Inflammatory macrophage (primary cell): ENCODE results near the gene POLD2.

Source experiments
- DNase-seq, 2 donors: peaks; one replicate each; pipeline ENCODE4 v3.0.0-alpha.2; 2020 to 2022

Gene POLD2

GRCh38 chr7:44152971-44153947, 29.9 kb upstream of the POLD2 start:
- DNase-seq: no peak

DNA sequence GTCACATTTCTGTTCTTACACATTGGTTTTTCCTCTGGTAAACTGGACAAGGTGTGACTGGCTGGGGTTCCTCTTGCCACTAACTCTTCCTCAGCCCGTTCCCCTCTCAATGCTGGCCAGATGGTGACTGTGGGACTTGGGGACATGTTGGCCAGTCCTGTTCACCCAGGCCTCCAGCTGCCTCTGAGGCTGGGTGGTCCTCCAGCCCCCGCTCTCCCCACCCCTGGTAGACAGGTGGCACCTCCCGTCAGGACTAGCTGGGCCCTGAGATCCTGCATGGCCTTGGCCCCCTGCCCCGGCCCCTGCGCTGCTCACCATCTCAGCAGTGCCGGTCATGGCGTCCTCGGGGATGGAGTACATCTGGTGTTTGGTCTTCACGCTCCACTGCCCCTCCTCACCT, 28.6 kb upstream of the POLD2 start:
- DNase-seq: no peak

DNA sequence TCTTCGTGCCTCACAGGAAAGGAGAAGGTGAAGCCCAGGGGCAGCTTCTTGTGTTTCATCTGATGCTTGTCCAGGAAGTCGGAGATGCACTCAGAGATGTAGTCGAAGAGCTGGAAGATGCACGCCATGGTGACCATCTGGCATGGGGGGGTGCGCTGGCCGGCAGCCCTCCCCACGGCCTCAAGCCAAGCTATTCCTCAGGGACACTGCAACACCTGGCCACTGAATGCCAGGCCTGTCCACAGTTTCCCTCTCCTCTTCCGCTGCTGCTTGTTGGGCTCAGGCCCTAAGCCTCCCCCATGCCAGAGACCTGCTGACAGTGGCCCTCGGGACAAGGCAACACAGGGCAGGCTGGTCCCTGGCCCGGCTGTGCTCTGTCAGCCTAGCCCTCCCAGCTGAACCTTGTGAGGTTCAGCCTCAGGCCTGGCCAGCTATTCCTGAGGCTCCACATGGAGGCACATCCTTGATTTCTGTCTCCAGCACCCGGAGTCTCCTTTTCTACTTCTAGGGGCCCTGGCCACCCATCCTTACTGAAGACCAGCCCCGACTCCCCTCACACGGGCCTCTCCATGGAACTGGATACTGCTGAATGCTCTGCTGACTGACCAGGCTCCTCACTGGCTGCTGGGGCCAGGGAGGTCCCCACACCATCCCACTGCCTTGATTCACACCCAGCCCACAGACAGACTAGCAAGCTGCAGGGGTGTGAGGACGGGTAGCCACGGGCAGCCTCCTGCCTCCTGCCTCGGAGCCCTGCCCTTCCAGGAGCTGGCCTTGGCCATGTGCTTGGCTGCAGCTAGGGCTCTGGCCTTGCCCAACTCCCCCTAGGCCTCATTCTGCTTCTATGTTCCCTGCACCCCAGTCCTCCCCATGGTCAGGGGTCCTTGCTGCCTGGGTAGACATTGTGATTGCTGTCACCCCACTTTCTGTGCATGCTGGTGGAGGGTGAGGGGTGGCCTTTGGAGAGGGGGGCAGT, 27.9 kb upstream of the POLD2 start:
- no peak for DNase-seq

DNA sequence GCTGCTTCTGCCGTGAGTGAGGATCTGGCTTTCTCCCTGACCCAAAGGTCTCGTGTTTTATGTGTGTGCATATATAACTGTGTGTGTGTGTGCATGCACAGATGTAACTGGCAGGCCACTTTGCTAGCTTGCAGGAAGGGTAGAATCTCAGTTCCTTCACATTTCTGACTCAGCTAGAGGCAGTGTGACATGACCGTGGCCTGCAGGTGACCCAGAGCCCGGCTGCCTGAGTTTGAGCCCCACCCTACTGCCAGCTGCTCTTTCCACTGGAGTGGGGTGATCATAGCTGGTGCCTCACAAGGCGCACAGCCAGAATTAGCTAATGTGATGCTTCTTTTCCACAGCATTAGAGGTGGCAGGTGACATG, 27.1 kb upstream of the POLD2 start:
- no peak for DNase-seq

DNA sequence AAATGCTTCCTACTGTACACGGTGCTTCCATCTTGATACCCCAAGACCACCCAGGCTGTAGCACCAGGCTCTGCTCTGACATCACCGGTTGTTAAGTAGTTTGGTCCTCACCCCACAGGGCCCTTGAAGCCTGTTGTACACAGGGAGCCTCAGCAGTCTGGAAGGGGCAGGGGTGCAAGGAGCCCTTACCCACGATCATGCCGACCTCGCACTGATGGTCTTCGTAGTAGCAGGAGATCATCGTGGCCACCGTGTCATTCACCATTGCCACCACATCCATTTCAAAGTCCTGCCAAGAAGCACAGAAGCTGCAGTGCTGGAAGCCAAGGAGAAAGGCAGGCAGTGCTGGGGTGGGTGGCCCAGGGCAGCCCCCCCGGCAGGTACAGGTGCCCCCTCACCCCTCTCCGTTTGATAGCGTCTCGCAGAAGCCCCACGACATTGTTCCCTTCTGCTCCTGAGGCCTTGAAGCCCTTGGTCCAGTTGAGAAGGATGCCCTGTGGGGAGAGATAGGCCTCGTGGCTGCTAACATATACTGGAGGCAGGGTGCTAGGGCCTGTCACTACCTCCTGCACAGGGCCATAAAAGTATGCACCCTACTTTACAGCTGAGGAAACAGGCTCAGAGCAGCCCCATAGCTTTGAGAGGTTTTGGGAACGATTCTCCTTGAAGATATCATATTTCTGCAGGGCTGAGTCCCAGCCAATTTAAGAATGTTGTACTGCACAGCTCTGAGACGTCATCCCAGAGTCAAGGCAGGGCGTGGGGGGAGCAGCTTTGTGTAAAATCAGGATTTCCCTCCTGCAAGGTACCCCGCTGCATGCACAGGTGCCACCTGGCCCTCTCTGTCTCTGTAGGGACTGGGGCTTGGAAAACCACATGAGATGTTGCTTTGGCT, 26.5 kb upstream of the POLD2 start:
- no peak for DNase-seq

GRCh38 chr7:44148961-44149536, 25.7 kb upstream of the POLD2 start:
- no peak for DNase-seq

DNA sequence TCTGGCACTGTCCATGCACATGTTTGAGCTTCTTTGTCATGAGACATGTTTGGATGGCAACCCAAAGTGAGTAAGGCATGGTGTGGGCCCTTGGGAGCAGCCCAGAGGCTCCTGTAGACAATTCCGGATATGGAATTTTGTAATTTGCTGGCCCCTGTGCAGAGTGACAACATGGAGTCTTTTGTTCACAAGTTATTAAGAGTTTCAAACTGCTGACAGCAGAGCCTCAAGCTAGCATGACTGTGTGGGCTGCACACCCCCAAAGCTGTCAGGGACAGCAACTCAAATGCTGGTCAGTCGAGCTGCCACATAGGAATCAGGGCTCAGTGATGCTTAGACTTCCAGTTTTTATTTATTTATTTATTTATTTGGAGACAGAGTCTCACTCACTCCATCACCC, 24.8 kb upstream of the POLD2 start:
- DNase-seq: no peak

GRCh38 chr7:44147026-44147991, 24.0 kb upstream of the POLD2 start:
- no peak for DNase-seq

DNA sequence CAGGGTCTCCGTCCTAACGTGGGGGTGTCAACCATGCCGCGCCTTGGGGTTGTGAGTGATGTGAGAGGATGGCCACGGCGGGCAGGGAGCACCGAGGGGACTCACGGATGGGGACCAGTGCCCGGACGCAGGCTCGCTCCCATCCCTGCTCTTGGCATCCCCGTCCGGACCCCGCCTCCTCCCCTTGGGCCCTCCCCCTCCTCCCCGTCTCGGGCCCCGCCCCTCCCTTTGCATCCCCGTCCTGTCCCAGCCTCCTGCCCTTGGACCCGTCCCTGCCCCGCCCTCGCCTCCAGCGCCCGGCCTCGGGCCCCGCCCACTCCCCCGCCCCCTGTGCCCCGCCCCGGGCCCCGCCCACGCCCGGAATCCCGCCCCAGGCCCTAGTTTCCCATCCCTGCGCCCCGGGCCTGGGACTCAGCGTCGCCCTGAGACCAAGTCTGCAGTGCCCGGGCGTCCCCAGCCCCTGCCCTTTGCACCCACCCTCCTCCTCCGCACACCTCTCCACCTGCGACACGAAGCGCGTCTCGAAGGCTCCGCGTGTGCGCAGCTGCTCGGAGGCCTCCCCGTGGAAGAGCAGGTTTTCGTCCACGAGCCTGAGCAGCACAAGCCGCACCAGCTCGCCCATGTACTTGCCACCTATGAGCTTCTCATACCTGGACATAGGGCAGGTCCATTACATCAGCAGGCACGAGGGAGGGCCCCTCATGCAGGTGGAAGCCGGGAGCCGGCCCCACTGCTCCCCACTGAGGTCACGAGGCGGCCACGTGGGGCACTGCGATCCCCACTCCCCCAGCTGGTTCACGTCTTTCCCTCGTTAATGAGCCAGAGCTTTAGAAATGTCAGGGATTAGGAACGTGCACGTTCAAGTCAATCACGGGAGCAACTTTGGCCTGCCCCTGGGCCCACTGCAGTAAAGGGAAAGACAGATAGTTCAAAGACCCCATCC, 22.9 kb upstream of the POLD2 start:
- no peak for DNase-seq

- no peak for DNase-seq
Observed at GRCh38 chr7:44145479-44145968, 22.2 kb upstream of the POLD2 start.

GRCh38 chr7:44144968-44145478, 21.7 kb upstream of the POLD2 start:
- DNase-seq: no peak

DNA sequence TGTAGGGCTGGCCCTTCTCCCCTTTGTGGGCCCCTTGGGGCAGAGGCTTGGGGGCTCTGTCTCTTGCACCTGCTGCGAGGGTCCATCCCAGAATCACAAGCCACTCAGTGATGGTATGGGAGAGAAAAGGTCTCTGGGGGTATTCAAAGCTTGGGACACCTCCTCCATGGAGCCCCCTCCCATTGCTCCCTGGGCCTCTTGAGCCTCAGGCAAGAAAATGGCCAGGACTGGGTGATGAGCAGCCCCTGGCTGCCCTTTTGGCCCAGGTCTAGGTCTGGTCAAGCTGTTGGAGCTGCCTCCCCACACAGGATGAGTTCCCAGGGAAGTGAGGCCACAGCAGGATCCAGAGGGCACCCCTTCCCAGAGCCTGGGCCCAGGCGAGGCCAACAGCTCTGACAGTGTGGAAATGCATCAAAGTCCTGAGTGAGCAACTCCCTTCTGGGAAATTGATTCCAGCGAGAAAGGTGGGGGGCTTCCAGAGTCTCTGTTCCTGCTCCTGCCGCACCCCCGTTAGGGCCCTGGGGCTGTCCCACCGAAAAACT, 21.1 kb upstream of the POLD2 start:
- no peak for DNase-seq

- no peak for DNase-seq
Observed at GRCh38 chr7:44143646-44144250, 20.4 kb upstream of the POLD2 start.

- DNase-seq: no peak
Observed at GRCh38 chr7:44142028-44142427, 18.7 kb upstream of the POLD2 start.

DNA sequence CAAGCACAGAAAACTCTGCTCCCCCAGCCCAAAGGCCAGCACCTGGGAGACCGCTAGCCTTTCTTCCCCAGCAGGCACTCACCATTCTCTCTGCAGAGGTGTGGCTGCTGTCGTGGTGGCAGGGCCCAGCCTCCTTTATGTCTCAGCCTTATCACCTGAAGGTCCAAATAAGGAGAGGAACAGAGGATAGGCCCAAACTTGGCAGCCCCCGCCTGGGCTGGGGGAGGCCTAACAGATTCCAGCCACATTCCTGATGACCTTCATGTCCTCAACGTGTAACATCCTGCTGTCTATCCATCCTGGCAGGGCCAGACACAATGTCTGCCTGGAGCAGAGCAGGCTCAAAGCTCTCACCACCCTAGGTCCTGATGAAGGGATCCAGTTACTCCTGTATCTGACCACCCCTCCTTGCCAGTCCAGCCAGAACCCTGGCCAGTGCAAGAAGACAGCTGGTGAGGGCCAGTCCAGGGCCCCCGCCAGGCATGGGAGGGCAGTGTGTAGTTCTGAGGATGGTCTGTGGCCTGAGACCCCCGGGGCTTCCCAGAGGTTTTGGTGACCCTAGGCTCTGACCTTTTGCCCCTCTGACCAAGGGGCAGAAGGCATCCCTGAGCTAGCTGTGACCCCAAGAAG, 18.0 kb upstream of the POLD2 start, which contains the start of gene MYL7:
Gene MYL7, minus strand, starts transcription at position 112 of the 630 bp plus-strand sequence. Its CDS starts 27 bp downstream, at position 85.
- DNase-seq: no peak

- no peak for DNase-seq
Observed at GRCh38 chr7:44140341-44140740, 17.0 kb upstream of the POLD2 start.

- no peak for DNase-seq
Observed at GRCh38 chr7:44139311-44140010, 16.1 kb upstream of the POLD2 start.
